GM21423 (cell line): ENCODE results near the gene TMEM91.
"Not testable (repeated sequence)": the region's sequence is repeated elsewhere in the genome, so short reads cannot be mapped to it uniquely, and the experiment has no call there.

Experiments used
- ATAC-seq: cut with Tn5 transposase; IDR thresholded peaks from one replicate; pipeline ENCODE4 v1.9.1; 2021; ENCODE audit warnings: mild to moderate bottlenecking, moderate library complexity; ENCODE audit not compliant: unreplicated experiment

TMEM91 gene

DNA sequence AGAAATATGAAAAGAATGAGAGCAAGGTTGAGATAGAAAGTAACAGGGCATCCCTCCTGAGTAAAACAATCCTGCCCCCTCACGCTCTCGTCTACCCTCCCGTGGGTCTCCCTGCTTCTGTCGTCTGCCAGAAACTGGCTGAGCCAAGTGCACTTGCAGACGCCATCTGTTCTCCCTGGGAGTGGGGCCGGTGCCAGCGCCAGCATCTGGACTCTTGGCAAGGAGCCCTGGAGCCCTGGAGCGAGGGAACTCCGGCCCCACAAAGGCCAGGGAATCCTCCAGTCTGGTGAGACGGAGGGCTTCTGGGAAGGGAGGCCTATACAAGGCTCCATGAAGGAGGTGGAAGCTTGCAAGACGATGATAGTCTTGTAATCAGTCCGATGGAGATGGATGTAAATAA lies 2.3 kb upstream of the TMEM91 start:
- ATAC-seq, result no peak

- ATAC-seq, result no peak
Observed at GRCh38 chr19:41376998-41377365, 649 bp downstream of the TMEM91 start.

DNA sequence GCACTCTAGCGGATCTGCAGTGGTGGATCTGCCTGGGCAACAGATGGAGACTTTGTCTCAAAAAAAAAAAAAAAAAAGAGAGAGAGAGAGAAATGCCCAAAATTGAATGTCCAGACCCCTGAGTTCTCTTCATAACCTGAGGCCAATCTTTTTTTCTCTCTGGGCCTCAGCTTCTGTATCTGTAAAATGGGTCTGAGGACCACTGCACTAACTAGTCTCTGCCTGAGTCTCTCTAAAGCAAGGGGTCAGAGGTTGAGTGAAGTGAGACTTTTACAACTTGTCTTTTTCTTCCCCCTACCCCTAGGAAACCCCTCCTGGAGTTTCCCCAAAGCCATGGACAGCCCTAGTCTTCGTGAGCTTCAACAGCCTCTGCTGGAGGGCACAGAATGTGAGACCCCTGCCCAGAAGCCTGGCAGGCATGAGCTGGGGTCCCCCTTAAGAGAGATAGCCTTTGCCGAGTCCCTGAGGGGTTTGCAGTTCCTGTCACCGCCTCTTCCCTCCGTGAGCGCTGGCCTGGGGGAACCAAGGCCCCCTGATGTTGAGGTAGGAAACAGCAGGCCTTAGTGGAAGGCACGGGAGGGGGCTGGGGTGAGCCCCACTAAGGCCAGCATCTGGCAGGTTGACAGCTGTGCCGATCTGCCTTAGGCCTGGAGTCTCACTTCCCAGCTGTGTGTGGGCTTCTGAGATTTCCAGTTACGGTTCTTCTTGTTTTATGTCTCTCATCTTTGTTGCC lies 1.8 kb downstream of the TMEM91 start:
- ATAC-seq, result no peak

DNA sequence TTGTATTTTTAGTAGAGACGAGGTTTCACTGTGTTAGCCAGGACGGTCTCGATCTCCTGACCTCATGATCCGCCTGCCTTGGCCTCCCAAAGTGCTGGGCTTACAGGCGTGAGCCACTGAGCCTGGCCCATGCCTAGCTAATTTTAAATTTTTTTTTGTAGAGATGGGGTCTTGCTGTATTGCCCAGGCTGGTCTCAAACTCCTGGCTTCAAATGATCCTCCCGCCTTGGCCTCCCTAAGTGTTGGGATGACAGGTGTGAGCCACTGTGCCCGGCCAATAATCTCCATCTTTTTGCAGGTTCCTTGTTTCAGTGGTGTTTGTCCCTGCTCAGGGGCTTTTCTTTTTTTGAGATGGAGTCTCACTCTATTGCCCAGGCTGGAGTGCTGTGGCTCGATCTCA lies 5.2 kb downstream of the TMEM91 start:
- not testable (repeated sequence) for ATAC-seq

DNA sequence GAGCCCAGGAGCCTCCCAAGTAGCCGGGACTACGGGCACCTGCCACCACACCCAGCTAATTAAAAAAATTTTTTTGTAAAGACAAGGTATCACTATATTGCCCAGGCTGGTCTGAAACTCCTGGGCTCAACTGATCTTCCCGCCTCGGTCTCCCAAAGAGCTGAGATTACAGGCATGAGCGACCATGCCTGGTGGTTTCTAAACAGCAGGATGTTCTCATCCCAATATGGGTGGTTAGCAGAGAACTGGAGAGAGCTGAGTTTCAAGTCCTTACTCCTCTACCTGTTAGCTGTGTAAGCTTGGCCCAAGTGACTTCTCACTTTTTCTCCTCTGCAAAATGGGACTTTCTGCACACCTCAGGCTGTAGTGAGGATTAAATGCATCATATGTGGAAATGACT lies 8.0 kb downstream of the TMEM91 start:
- no peak for ATAC-seq

GRCh38 chr19:41386442-41386841 lies 10.1 kb downstream of the TMEM91 start:
- no peak for ATAC-seq

- ATAC-seq, result no peak
Observed at GRCh38 chr19:41391618-41392017, 15.3 kb downstream of the TMEM91 start.

GRCh38 chr19:41392775-41393174 lies 16.4 kb downstream of the TMEM91 start:
- no peak for ATAC-seq

- ATAC-seq, result no peak
Observed at GRCh38 chr19:41395355-41395754, 19.0 kb downstream of the TMEM91 start.

- peak; percentile 94 for ATAC-seq
Observed at GRCh38 chr19:41397086-41398049, 21.0 kb downstream of the TMEM91 start, which contains the start of the genes BCKDHA and EXOSC5. BCKDHA (plus strand) TSS chr19:41397818; CDS start chr19:41397828, 10 bp downstream. EXOSC5 (minus strand) TSS chr19:41397359; CDS start chr19:41397328, 31 bp downstream.

DNA sequence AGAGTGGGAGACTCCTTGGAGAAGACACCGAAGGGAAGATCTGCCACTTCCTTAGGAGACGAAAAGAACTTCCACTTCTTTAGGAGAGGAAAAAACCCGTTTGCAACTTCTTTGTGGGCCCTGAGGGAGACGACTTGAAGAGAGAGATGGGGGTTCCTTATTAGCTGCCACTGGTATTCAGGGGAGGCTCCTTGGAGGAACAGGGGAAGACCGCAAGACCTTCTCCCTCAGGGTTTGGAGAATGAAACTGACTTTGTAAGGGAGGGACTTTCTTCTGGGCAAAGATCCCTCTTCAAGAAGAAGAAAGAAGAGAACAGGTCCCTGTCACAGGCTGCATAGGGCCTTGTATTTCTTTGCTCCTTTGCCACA lies 21.7 kb downstream of the TMEM91 start:
- no peak for ATAC-seq

- no peak for ATAC-seq
Observed at GRCh38 chr19:41398598-41398997, 22.3 kb downstream of the TMEM91 start.

DNA sequence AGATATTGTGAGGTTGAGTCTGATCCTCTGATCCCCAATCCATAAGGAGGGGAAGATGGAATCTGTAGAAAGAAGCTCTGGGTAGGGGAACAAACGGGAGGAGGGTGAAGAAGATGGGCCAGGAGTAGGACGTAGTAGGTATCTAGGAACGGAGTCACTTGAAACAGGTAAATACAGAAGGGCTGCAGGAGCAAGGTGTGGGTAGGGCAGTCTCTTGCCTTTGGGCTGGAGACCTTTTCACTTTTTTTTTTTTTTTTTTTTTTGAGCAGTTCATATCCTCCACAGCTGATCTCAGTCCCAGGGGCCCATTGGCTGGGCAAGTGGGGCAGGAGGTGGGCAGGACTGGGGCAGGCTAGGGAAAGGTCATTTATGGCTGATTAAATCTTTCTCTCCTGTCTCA lies 22.8 kb downstream of the TMEM91 start:
- ATAC-seq, result no peak

DNA sequence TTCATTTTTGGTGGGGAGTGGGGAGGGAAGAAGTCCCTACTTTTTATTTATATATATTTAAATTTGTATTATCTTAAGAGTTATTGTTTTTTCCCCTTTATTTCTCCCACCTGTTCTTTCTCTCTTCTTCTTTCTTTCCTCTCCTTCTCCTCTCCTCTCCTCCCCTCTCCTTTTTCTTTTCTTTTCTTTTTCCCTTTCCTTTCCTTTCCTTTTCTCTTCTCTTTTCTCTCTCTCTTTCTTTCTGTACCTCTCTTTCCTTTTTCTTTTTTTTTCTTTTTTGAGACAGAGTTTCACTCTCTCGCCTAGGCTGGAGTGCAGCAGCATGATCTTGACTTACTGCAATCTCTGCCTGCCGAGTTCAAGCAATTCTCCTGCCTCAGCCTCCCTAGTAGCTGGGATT lies 23.2 kb downstream of the TMEM91 start:
- ATAC-seq, result no peak

DNA sequence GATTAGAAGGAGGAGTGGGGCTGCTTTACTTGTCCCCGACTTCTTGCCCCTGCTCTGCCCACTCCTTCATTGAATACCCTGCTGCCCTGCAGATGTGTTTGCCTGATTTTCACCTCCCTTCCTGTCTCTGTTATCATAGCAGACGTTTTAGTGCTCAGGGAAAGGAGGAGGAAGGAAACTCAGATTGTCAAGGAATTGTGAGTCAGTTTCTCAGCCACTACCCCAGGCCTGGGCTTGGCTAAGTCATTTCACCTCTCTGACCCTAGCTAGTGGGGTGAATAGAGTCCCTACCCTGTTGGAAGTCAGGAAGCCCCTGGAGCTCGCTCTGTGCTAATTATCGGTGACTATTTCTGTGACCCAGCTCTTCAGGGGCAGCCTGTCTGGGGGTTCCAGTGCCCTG lies 25.1 kb downstream of the TMEM91 start:
- no peak for ATAC-seq

- ATAC-seq, result no peak
Observed at GRCh38 chr19:41402010-41402409, 25.7 kb downstream of the TMEM91 start.

DNA sequence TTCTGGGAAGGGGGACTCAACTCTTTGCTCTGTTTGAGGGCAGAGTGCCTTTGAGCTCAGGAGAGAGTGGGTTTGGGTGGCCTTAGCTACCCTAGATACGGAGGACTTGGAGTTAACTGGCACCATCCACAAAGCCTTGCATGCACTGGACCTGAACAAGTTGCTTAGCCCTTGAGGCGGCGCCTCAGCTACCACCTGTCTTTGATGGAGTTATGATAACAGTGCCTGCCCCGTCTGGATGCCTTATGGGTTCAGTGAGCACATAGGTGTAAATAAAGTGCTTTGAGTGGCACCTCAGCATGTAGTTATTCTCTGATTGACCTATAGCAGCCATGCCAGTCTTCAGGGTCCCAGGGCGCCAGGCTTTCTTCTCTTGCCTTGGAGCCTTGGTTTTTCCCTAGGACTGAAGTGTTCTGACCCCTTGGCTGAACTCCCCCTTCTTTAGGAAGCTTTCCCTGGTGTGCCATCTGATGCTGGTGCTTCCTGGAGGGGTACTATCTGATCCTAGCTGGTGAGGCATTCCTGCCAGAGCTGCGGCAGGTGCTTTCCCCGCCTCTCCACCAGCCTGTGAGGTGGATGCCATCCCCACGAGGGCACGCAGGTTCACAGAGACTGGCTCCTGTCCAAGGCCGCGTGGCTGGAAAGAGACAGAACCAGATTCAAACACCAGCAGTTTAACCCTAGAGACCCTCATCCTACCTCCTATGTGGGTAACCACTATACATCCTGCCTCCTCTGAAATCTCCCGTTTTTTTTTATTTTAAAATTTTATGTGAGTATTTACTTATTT lies 27.0 kb downstream of the TMEM91 start:
- no peak for ATAC-seq

- no peak for ATAC-seq
Observed at GRCh38 chr19:41405776-41406175, 29.4 kb downstream of the TMEM91 start.

DNA sequence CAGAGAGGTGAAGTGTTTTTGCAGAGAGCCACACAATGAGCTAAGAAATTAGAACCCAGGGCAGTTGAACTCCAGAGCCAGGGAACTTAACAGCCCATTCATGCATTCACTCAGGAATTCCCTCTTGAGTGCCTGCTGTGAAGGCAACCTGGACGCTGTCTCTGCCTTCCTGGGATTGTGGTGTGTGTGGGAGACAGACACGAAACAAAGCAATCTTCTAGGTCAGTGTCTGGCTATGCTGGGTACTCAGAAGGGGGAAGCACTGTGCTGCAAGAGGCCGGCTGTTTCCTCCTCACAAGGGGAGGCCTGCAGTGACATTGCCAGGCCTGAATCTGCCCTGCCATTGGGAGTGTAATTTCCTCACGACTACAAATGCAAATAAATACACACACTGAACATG lies 30.9 kb downstream of the TMEM91 start:
- no peak for ATAC-seq

GRCh38 chr19:41408256-41408655 lies 31.9 kb downstream of the TMEM91 start:
- no peak for ATAC-seq

GRCh38 chr19:41408846-41409245 lies 32.5 kb downstream of the TMEM91 start:
- not testable (repeated sequence) for ATAC-seq
